ENCODE results near the gene SP140L.
"Not testable (repeated sequence)": the region's sequence is repeated elsewhere in the genome, so short reads cannot be mapped to it uniquely, and the experiment has no call there.

Gene SP140L

DNA sequence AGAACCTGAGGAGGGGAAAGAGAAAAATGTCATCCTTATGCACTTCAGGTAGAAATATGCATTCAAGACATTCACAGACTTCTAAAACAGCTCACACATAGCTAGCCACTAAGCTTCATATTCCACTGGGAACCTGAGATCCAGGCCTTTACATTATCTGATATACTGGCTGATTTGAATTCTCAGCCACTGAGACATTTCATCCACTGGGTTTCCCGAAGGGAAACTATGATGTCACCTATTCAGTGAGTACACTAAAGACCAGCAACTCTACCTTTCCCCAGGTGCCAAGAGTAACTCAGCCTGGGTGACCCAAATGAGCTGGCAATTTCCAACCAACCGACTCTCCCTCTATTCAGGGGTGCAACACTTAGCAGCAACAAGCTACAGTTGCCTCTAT lies 67.3 kb downstream of the SP140L start:
- no peak overlapping the region for H3K4me3 ChIP-seq (ENCODE audit: low read depth, low read length, poor library complexity, severe bottlenecking)
- H3K9me2 ChIP-seq (ENCODE audit: low read depth, low read length) = no peaks in the 10 kb centered on the region
- no peaks in the 10 kb centered on the region for H3K79me2 ChIP-seq (ENCODE audit: insufficient read depth, low read length)
- no peaks in the 10 kb centered on the region for H3K9me3 ChIP-seq (ENCODE audit: low read length)
- no peak for TF ChIP-seq EZH2 (IDR thresholded peaks at IDR 0.05; ENCODE audit: borderline replicate concordance, low read length)
- TF ChIP-seq, protein P1, sequence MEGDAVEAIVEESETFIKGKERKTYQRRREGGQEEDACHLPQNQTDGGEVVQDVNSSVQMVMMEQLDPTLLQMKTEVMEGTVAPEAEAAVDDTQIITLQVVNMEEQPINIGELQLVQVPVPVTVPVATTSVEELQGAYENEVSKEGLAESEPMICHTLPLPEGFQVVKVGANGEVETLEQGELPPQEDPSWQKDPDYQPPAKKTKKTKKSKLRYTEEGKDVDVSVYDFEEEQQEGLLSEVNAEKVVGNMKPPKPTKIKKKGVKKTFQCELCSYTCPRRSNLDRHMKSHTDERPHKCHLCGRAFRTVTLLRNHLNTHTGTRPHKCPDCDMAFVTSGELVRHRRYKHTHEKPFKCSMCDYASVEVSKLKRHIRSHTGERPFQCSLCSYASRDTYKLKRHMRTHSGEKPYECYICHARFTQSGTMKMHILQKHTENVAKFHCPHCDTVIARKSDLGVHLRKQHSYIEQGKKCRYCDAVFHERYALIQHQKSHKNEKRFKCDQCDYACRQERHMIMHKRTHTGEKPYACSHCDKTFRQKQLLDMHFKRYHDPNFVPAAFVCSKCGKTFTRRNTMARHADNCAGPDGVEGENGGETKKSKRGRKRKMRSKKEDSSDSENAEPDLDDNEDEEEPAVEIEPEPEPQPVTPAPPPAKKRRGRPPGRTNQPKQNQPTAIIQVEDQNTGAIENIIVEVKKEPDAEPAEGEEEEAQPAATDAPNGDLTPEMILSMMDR (IDR thresholded peaks at IDR 0.05; ENCODE audit: low read length) = no peak
- H3K27me3 ChIP-seq (ENCODE audit: insufficient read depth, low read length) = no peaks in the 10 kb centered on the region
- no peak overlapping the region for H2AFZ ChIP-seq (ENCODE audit: low read length)
- no peak overlapping the region for H3K9ac ChIP-seq (ENCODE audit: low read length)
- H4K20me1 ChIP-seq (ENCODE audit: insufficient read depth, low read length) = no peaks in the 10 kb centered on the region
- no peak overlapping the region for H3K4me2 ChIP-seq (ENCODE audit: low read length)
- no peaks in the 10 kb centered on the region for H3K4me1 ChIP-seq (ENCODE audit: insufficient read depth, low read length, severe bottlenecking)
- no peaks in the 10 kb centered on the region for H3F3A ChIP-seq (ENCODE audit: insufficient read depth, low read length)
- H3K27ac ChIP-seq (ENCODE audit: low read depth, low read length, poor library complexity, severe bottlenecking) = no peak overlapping the region
- peaks cover 64% of the 10 kb centered on the region for H3K36me3 ChIP-seq (ENCODE audit: insufficient read depth, low read length)

DNA sequence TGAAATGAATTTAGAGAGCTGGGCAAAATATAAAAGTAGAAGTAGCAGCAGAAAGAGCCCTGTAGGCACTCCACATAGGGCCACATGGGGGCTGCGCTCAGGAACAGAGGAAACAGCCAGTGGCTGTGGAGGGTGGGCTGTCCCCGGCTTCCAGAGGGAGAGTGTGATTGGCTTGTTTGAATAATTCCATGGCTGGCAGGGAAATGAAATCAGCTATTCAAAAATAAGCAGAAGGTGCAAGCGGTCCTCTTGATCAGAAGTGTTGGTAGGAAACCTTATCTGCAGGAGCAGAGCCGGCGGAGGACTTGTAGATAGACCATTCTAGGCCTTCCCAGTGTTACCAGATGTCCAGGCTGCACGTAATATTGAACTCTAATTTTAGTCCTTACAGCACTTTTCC lies 71.7 kb downstream of the SP140L start:
- not testable (repeated sequence) for H3F3A ChIP-seq (ENCODE audit: insufficient read depth, low read length); H3K9ac ChIP-seq (ENCODE audit: low read length); H3K4me3 ChIP-seq (ENCODE audit: low read depth, low read length, poor library complexity, severe bottlenecking); H3K4me1 ChIP-seq (ENCODE audit: insufficient read depth, low read length, severe bottlenecking); H3K4me2 ChIP-seq (ENCODE audit: low read length); H3K9me2 ChIP-seq (ENCODE audit: low read depth, low read length); H2AFZ ChIP-seq (ENCODE audit: low read length); H3K79me2 ChIP-seq (ENCODE audit: insufficient read depth, low read length); H3K27ac ChIP-seq (ENCODE audit: low read depth, low read length, poor library complexity, severe bottlenecking); H3K9me3 ChIP-seq (ENCODE audit: low read length); H3K27me3 ChIP-seq (ENCODE audit: insufficient read depth, low read length); H4K20me1 ChIP-seq (ENCODE audit: insufficient read depth, low read length)
- H3K36me3 ChIP-seq (ENCODE audit: insufficient read depth, low read length) = peaks cover 45% of the 10 kb centered on the region

DNA sequence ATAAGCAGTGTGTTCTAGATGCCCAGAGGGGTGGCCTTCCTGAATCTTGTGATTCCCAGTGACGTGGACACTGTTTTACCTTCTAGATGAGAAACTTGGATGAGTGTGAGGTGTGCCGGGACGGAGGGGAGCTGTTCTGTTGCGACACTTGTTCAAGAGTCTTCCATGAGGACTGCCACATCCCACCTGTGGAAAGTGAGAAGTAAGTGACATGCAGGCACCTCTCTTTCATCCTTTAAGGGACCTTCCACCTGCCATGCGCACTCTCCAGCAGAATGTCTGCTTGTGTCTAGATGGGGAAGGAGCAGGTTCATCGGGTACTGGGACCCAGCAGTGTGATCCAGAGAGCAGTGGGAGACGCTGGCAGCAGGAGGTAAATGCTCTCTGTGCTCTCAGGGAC lies 73.0 kb downstream of the SP140L start:
- peaks cover 39% of the 10 kb centered on the region for H3K36me3 ChIP-seq (ENCODE audit: insufficient read depth, low read length)
- no peaks in the 10 kb centered on the region for H3K27me3 ChIP-seq (ENCODE audit: insufficient read depth, low read length)
- no peak overlapping the region for H3K4me2 ChIP-seq (ENCODE audit: low read length)
- no peak overlapping the region for H2AFZ ChIP-seq (ENCODE audit: low read length)
- H3K27ac ChIP-seq (ENCODE audit: low read depth, low read length, poor library complexity, severe bottlenecking) = no peak overlapping the region
- no peaks in the 10 kb centered on the region for H3K9me3 ChIP-seq (ENCODE audit: low read length)
- H3K9me2 ChIP-seq (ENCODE audit: low read depth, low read length) = no peaks in the 10 kb centered on the region
- H3K9ac ChIP-seq (ENCODE audit: low read length) = no peak overlapping the region
- no peaks in the 10 kb centered on the region for H3F3A ChIP-seq (ENCODE audit: insufficient read depth, low read length)
- H3K4me1 ChIP-seq (ENCODE audit: insufficient read depth, low read length, severe bottlenecking) = no peaks in the 10 kb centered on the region
- no peaks in the 10 kb centered on the region for H3K79me2 ChIP-seq (ENCODE audit: insufficient read depth, low read length)
- no peaks in the 10 kb centered on the region for H4K20me1 ChIP-seq (ENCODE audit: insufficient read depth, low read length)
- no peak overlapping the region for H3K4me3 ChIP-seq (ENCODE audit: low read depth, low read length, poor library complexity, severe bottlenecking)
- TF ChIP-seq EZH2 (IDR thresholded peaks at IDR 0.05; ENCODE audit: borderline replicate concordance, low read length) = no peak
- TF ChIP-seq, protein P1 (IDR thresholded peaks at IDR 0.05; ENCODE audit: low read length) = no peak

DNA sequence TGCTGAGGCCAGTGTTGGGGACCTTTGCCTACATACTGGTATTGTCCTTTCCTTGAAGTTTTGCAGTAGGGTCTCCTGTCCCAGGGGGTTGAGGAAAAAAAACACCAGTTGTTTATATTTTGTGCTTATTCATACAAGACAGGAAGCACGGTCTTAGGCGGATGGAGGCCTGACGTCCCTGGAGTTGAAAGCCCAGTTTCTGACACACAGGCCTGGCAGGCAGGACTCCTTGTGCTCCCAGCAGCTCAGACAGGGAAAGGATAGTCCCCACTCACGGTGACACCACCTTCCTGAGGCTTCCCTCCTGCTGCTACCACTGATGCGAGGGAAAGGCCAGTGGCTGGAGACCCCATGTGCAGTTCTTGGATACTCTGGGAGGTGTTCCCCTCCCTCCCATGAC lies 73.5 kb downstream of the SP140L start:
- peaks cover 40% of the 10 kb centered on the region for H3K36me3 ChIP-seq (ENCODE audit: insufficient read depth, low read length)
- H3F3A ChIP-seq (ENCODE audit: insufficient read depth, low read length) = no peaks in the 10 kb centered on the region
- TF ChIP-seq, protein P1 (IDR thresholded peaks at IDR 0.05; ENCODE audit: low read length) = no peak
- no peak for TF ChIP-seq EZH2 (IDR thresholded peaks at IDR 0.05; ENCODE audit: borderline replicate concordance, low read length)
- no peaks in the 10 kb centered on the region for H3K79me2 ChIP-seq (ENCODE audit: insufficient read depth, low read length)
- no peak overlapping the region for H3K27ac ChIP-seq (ENCODE audit: low read depth, low read length, poor library complexity, severe bottlenecking)
- no peaks in the 10 kb centered on the region for H3K9me2 ChIP-seq (ENCODE audit: low read depth, low read length)
- H3K4me2 ChIP-seq (ENCODE audit: low read length) = no peak overlapping the region
- H2AFZ ChIP-seq (ENCODE audit: low read length) = no peak overlapping the region
- H4K20me1 ChIP-seq (ENCODE audit: insufficient read depth, low read length) = no peaks in the 10 kb centered on the region
- H3K4me1 ChIP-seq (ENCODE audit: insufficient read depth, low read length, severe bottlenecking) = no peaks in the 10 kb centered on the region
- H3K9ac ChIP-seq (ENCODE audit: low read length) = no peak overlapping the region
- no peak overlapping the region for H3K4me3 ChIP-seq (ENCODE audit: low read depth, low read length, poor library complexity, severe bottlenecking)
- no peaks in the 10 kb centered on the region for H3K9me3 ChIP-seq (ENCODE audit: low read length)
- no peaks in the 10 kb centered on the region for H3K27me3 ChIP-seq (ENCODE audit: insufficient read depth, low read length)

DNA sequence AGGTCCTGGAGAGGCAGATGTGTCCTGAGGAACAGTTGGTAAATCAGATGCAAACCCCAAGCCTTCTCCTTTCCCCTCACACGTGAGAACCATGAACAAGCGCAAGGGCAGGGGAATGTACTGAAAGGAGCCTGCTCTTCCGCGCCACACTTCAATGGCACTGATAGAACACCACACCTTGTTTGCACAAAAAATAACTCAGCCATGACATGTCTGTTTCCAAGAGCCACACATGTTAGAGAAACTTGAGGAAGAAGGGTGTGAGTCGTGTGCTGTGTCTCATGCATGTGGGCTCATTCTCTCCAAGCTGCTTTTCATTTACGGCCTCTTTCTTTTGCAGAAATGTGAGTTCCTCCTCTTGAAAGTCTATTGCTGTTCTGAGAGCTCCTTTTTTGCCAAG lies 74.0 kb downstream of the SP140L start:
- H3F3A ChIP-seq (ENCODE audit: insufficient read depth, low read length); H3K9me3 ChIP-seq (ENCODE audit: low read length); H3K27me3 ChIP-seq (ENCODE audit: insufficient read depth, low read length); H3K4me2 ChIP-seq (ENCODE audit: low read length); H4K20me1 ChIP-seq (ENCODE audit: insufficient read depth, low read length); H3K9me2 ChIP-seq (ENCODE audit: low read depth, low read length); H3K27ac ChIP-seq (ENCODE audit: low read depth, low read length, poor library complexity, severe bottlenecking); H3K4me3 ChIP-seq (ENCODE audit: low read depth, low read length, poor library complexity, severe bottlenecking); H3K4me1 ChIP-seq (ENCODE audit: insufficient read depth, low read length, severe bottlenecking); H3K9ac ChIP-seq (ENCODE audit: low read length); H3K79me2 ChIP-seq (ENCODE audit: insufficient read depth, low read length); H2AFZ ChIP-seq (ENCODE audit: low read length): not testable (repeated sequence)
- H3K36me3 ChIP-seq (ENCODE audit: insufficient read depth, low read length) = peaks cover 39% of the 10 kb centered on the region
